HepG2 (cell line): ENCODE results near the gene ATAD1. TPM values are rescaled to one million over a fixed set of nuclear protein-coding genes. Genes with fewer than 3 reads are reported as not detected.

ENCODE experiments used
- ATF7 ChIP-seq, 2 experiments: fragments of 450-650 bp in 1 of 2; sonication (generic) in 1 of 2; formaldehyde crosslinking in 1 of 2; IDR thresholded peaks; 2 replicates each; pipeline versions ENCODE4 v1.4.0 to v1.6.1; 2016 to 2020; ENCODE audit warnings: antibody characterized with exemption in 1 of 2, mild to moderate bottlenecking in 1 of 2, missing genetic modification reagents in 1 of 2
- CEBPG ChIP-seq: IDR thresholded peaks from 2 replicates; pipeline ENCODE4 v1.6.1; 2016
- CERS6 ChIP-seq: sonication (generic); formaldehyde crosslinking; IDR thresholded peaks from 2 replicates; pipeline ENCODE4 v1.5.0; 2020; ENCODE audit warnings: missing genetic modification reagents
- DZIP1 ChIP-seq: sonication (generic); formaldehyde crosslinking; IDR thresholded peaks from 2 replicates; pipeline ENCODE4 v1.5.0; 2020; ENCODE audit warnings: mild to moderate bottlenecking, missing genetic modification reagents
- FLYWCH1 ChIP-seq: sonication (generic); formaldehyde crosslinking; IDR thresholded peaks from 2 replicates; pipeline ENCODE4 v1.8.1; 2023; ENCODE audit warnings: mild to moderate bottlenecking, missing genetic modification reagents
- GLMP ChIP-seq: sonication (generic); formaldehyde crosslinking; IDR thresholded peaks from 2 replicates; pipeline ENCODE4 v1.9.0; 2021; ENCODE audit warnings: missing genetic modification reagents, mild to moderate bottlenecking, borderline replicate concordance
- HBP1 ChIP-seq: IDR thresholded peaks from 2 replicates; pipeline ENCODE4 v1.6.1; 2016; ENCODE audit warnings: low read depth, control low read depth
- HOXA3 ChIP-seq: sonication (generic); formaldehyde crosslinking; IDR thresholded peaks from 2 replicates; pipeline ENCODE4 v1.5.0; 2020; ENCODE audit warnings: missing genetic modification reagents
- KLF16 ChIP-seq, 2 experiments: sonication (generic) in 1 of 2; formaldehyde crosslinking in 1 of 2; IDR thresholded peaks; 2 replicates each; pipeline versions ENCODE4 v1.6.1 to v1.8.0; 2016 to 2023; ENCODE audit warnings: missing genetic modification reagents in 2 of 2, missing compliant biosample characterization in 1 of 2
- MEIS1 ChIP-seq: sonication (generic); formaldehyde crosslinking; IDR thresholded peaks from 2 replicates; pipeline ENCODE4 v1.9.0; 2021; ENCODE audit warnings: mild to moderate bottlenecking, missing genetic modification reagents, moderate library complexity, borderline replicate concordance
- MTF1 ChIP-seq: sonication (generic); formaldehyde crosslinking; IDR thresholded peaks from 2 replicates; pipeline ENCODE4 v1.5.0; 2020; ENCODE audit warnings: missing genetic modification reagents
- PHF20 ChIP-seq: sonication (generic); formaldehyde crosslinking; IDR thresholded peaks from 2 replicates; pipeline ENCODE4 v1.5.0; 2020; ENCODE audit warnings: mild to moderate bottlenecking, missing genetic modification reagents
- SIN3B ChIP-seq: fragments of 150-350 bp; IDR thresholded peaks from 2 replicates; pipeline ENCODE4 v1.6.1; 2014; ENCODE audit warnings: low read length
- SKIL ChIP-seq: sonication (generic); formaldehyde crosslinking; IDR thresholded peaks from 2 replicates; pipeline ENCODE4 v1.8.0; 2022; ENCODE audit warnings: missing genetic modification reagents, mild to moderate bottlenecking, moderate library complexity, borderline replicate concordance
- SOX5 ChIP-seq: IDR thresholded peaks from 2 replicates; pipeline ENCODE4 v1.6.1; 2016; ENCODE audit warnings: borderline replicate concordance
- XRCC5 ChIP-seq: fragments of 200-400 bp; formaldehyde crosslinking; optimal IDR thresholded peaks from 2 replicates; pipeline ENCODE3; 2017; ENCODE audit warnings: mild to moderate bottlenecking, low read length
- ZFP90 ChIP-seq: sonication (generic); formaldehyde crosslinking; IDR thresholded peaks from 2 replicates; pipeline ENCODE4 v1.8.0; 2022; ENCODE audit warnings: missing genetic modification reagents, mild to moderate bottlenecking, inconsistent platforms, borderline replicate concordance
- ZNF674 ChIP-seq: sonication (generic); formaldehyde crosslinking; IDR thresholded peaks from 2 replicates; pipeline ENCODE4 v1.5.0; 2020; ENCODE audit warnings: low read depth, mild to moderate bottlenecking, missing genetic modification reagents
- ZNF883 ChIP-seq: sonication (generic); formaldehyde crosslinking; IDR thresholded peaks from 2 replicates; pipeline ENCODE4 v1.5.1; 2020; ENCODE audit warnings: mild to moderate bottlenecking, missing genetic modification reagents; ENCODE audit errors: not compliant biosample characterization
- polyA plus RNA-seq, 8 experiments: library from polyadenylated mRNA; depleted of rRNA in 3 of 8; stranded (reverse) in 7 of 8; unstranded in 1 of 8; fragments of >200 nt; fragmentation: Illumina TruSeq in 4 of 8; extraction: Trizol in 4 of 8; gene quantifications; 2 replicates each; pipeline versions ENCODE4 v1.2.1 to v1.2.3, GENCODE V29; 2011 to 2016; ENCODE audit warnings: low read depth in 4 of 8, missing spikeins in 1 of 8, mixed read lengths in 1 of 8; ENCODE audit not compliant: insufficient read depth in 1 of 8
- total RNA-seq, 5 experiments: library from RNA; depleted of rRNA; stranded (reverse); fragments of >200 nt; fragmentation: Illumina TruSeq; extraction: Trizol; gene quantifications; 2 replicates each; pipeline ENCODE4 v1.2.3, GENCODE V29; 2016; ENCODE audit warnings: low read depth in 1 of 5

The ATAD1 gene
- total and polyA plus RNA-seq, 2 of the 13 experiments (the other 11 are each of a cell fraction or from before 2014, with no cell fraction given): 14.9 to 28.2 TPM

GRCh38 chr10:87817609-87818504 is at the start of gene ATAD1 (continued):
- TF ChIP-seq DZIP1 (CRISPR knock-in tag) (no peak), XRCC5 (peak; percentile 31), MEIS1 (CRISPR knock-in tag) (peak; percentile 23; the same call in 1 of the 2 replicates), CERS6 (CRISPR knock-in tag) (no peak), ZNF674 (no peak), SKIL (CRISPR knock-in tag) (0 out of 2 replicates have a peak, but pooled peaks have one; percentile 11), SOX5 (CRISPR knock-in tag) (no peak), HOXA3 (CRISPR knock-in tag) (peak; percentile 70; the same call in 1 of the 2 replicates), GLMP (CRISPR knock-in tag) (no peak), SIN3B (0 out of 2 replicates have a peak, but pooled peaks have one; percentile 34), HBP1 (CRISPR knock-in tag) (no peak), MTF1 (CRISPR knock-in tag) (peak; percentile 37; the same call in 1 of the 2 replicates), ZFP90 (CRISPR knock-in tag) (peak; percentile 65; the same call in 1 of the 2 replicates), ATF7 (IDR thresholded peaks at IDR 0.05) (no peak), ATF7 (CRISPR knock-in tag; IDR thresholded peaks at IDR 0.05) (no peak), CEBPG (CRISPR knock-in tag) (peak; percentile 23; the same call in 1 of the 2 replicates), KLF16 (CRISPR knock-in tag; IDR thresholded peaks at IDR 0.05) (peak in 1 of 2 experiments; percentile 67; a peak in 2 of 4 replicates), PHF20 (peak; percentile 86), FLYWCH1 (CRISPR knock-in tag) (no peak), ZNF883 (CRISPR knock-in tag) (peak; percentile 72)
